Measurements from ENCODE around the gene DOCK2.

Gene DOCK2

DNA sequence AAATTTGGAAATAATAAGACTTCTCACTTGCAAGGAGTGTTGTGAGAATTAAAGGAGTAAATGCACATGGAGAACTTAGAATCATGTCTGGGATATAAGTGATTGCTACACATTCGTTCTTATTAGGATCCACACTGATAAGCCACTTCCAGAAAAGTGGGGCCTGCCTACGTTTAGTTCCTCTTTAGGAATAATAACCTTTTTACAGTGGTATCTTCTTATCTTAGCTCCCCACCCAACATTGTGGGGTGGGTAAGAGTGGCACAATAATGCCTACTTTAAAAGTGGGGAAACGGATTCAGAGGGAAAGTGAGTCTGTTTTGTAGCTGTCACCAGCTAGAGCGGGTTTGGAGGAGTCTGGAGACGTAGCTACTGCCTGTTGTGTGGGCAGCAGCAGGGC lies 16.0 kb downstream of the DOCK2 start:
- Histone ChIP-seq H3K4me2 (ENCODE audit: low read depth, low read length) (no peak overlapping the region), H3K27ac (ENCODE audit: low read length) (no peak overlapping the region), H3K4me1 (ENCODE audit: low read length) (peaks cover 15% of the 10 kb centered on the region), H3K9me3 (replicated peaks; ENCODE audit: insufficient read depth, low read length) (no peaks in the 10 kb centered on the region), H3K27me3 (replicated peaks; ENCODE audit: insufficient read depth, low read length) (no peaks in the 10 kb centered on the region), H3K79me2 (ENCODE audit: low read length) (peaks cover 95% of the 10 kb centered on the region), H3F3A (ENCODE audit: insufficient read depth, low read length) (no peaks in the 10 kb centered on the region), H3K9me2 (replicated peaks; ENCODE audit: insufficient read depth, low read length) (no peaks in the 10 kb centered on the region), H2AFZ (ENCODE audit: low read length) (no peak overlapping the region), H3K4me3 (ENCODE audit: low read length) (no peak overlapping the region), H4K20me1 (ENCODE audit: insufficient read depth, low read length) (peaks cover 19% of the 10 kb centered on the region), H3K9ac (ENCODE audit: low read length) (no peak overlapping the region), H3K36me3 (replicated peaks; ENCODE audit: insufficient read depth, low read length) (peaks cover 14% of the 10 kb centered on the region)
- no peak for TF ChIP-seq EZH2 (optimal IDR thresholded peaks at IDR 0.05; ENCODE audit: low read depth, low read length)
- TF ChIP-seq, protein P1, sequence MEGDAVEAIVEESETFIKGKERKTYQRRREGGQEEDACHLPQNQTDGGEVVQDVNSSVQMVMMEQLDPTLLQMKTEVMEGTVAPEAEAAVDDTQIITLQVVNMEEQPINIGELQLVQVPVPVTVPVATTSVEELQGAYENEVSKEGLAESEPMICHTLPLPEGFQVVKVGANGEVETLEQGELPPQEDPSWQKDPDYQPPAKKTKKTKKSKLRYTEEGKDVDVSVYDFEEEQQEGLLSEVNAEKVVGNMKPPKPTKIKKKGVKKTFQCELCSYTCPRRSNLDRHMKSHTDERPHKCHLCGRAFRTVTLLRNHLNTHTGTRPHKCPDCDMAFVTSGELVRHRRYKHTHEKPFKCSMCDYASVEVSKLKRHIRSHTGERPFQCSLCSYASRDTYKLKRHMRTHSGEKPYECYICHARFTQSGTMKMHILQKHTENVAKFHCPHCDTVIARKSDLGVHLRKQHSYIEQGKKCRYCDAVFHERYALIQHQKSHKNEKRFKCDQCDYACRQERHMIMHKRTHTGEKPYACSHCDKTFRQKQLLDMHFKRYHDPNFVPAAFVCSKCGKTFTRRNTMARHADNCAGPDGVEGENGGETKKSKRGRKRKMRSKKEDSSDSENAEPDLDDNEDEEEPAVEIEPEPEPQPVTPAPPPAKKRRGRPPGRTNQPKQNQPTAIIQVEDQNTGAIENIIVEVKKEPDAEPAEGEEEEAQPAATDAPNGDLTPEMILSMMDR (IDR thresholded peaks at IDR 0.05; ENCODE audit: low read length): no peak
- no peak for TF ChIP-seq EZH2phosphoT487 (IDR thresholded peaks at IDR 0.05; ENCODE audit: low read length)
- DNase-seq: no peak

DNA sequence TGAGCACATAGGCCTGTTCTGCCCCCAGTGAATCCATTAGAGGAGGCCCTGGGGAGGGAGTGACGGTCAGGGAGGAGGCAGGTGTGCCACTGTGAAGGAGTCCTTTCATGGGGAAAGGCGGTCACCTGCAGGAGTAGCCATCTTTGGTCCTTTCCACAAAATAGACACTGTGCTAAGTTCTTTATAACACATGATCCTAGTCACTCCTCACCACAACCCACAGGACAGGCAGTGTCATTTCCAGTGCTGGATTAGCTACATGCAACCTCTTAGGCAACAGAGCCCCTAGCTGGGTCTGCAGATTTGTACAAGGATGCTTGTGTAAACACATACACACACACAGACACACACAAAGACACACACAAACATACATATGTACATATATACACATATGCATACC lies 18.3 kb downstream of the DOCK2 start:
- Histone ChIP-seq H3K9me2 (replicated peaks; ENCODE audit: insufficient read depth, low read length) (no peaks in the 10 kb centered on the region), H2AFZ (ENCODE audit: low read length) (no peak overlapping the region), H3K4me2 (ENCODE audit: low read depth, low read length) (no peak overlapping the region), H3K4me1 (ENCODE audit: low read length) (peaks cover 7% of the 10 kb centered on the region; the same call in 1 of the 2 replicates), H3K9me3 (replicated peaks; ENCODE audit: insufficient read depth, low read length) (no peaks in the 10 kb centered on the region), H3K79me2 (ENCODE audit: low read length) (peaks cover 87% of the 10 kb centered on the region), H3K36me3 (replicated peaks; ENCODE audit: insufficient read depth, low read length) (peaks cover 14% of the 10 kb centered on the region), H3F3A (ENCODE audit: insufficient read depth, low read length) (no peaks in the 10 kb centered on the region), H3K9ac (ENCODE audit: low read length) (no peak overlapping the region), H4K20me1 (ENCODE audit: insufficient read depth, low read length) (peaks cover 13% of the 10 kb centered on the region), H3K27me3 (replicated peaks; ENCODE audit: insufficient read depth, low read length) (no peaks in the 10 kb centered on the region), H3K4me3 (ENCODE audit: low read length) (no peak overlapping the region), H3K27ac (ENCODE audit: low read length) (no peak overlapping the region)
- no peak for TF ChIP-seq EZH2phosphoT487 (IDR thresholded peaks at IDR 0.05; ENCODE audit: low read length)
- TF ChIP-seq, protein P1 (IDR thresholded peaks at IDR 0.05; ENCODE audit: low read length): no peak
- no peak for TF ChIP-seq EZH2 (optimal IDR thresholded peaks at IDR 0.05; ENCODE audit: low read depth, low read length)
- DNase-seq: no peak

DNA sequence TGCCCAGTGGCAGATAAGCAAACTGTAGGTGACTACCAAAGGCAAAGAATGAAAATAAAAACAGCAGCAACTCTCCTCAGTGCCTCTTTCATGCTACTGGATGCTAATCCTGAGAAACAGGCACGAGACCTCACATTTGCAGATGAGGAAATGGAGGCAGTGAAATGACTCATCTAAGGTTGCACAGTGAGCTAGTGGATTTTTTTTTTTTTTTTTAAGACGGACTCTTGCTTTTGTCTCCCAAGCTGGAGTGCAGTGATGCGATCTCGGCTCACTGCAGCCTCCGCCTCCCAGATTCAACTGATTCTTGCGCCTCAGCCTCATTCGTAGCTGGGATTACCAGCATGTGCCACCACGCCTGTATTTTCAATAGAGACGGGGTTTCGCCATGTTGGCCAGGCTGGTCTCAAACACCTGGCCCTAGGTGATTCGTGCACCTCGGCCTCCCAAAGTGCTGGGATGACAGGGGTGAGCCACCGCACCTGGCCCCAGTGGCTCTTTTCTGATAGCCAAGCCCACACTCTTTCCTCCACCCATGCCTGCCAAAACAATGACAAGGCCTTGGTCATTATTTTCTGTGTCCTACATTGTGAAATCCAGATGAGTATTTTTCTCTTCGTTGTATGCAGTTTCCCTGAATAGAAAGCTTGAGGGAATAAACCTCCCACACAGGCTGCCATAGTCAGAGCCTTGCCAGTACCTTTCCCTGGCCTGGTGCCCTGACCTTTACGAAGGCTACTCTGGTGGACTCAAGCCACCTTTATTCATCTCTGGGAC lies 19.2 kb downstream of the DOCK2 start:
- Histone ChIP-seq H3K4me1 (ENCODE audit: low read length) (no peaks in the 10 kb centered on the region), H3K27me3 (replicated peaks; ENCODE audit: insufficient read depth, low read length) (no peaks in the 10 kb centered on the region), H3K4me3 (ENCODE audit: low read length) (no peak overlapping the region), H3K79me2 (ENCODE audit: low read length) (peaks cover 87% of the 10 kb centered on the region), H3K4me2 (ENCODE audit: low read depth, low read length) (no peak overlapping the region), H3K27ac (ENCODE audit: low read length) (no peak overlapping the region), H3F3A (ENCODE audit: insufficient read depth, low read length) (no peaks in the 10 kb centered on the region), H2AFZ (ENCODE audit: low read length) (no peak overlapping the region), H3K9me3 (replicated peaks; ENCODE audit: insufficient read depth, low read length) (no peaks in the 10 kb centered on the region), H3K36me3 (replicated peaks; ENCODE audit: insufficient read depth, low read length) (peaks cover 14% of the 10 kb centered on the region), H3K9me2 (replicated peaks; ENCODE audit: insufficient read depth, low read length) (no peaks in the 10 kb centered on the region), H3K9ac (ENCODE audit: low read length) (no peak overlapping the region), H4K20me1 (ENCODE audit: insufficient read depth, low read length) (peaks cover 3% of the 10 kb centered on the region)
- TF ChIP-seq, protein P1 (IDR thresholded peaks at IDR 0.05; ENCODE audit: low read length): no peak
- TF ChIP-seq EZH2 (optimal IDR thresholded peaks at IDR 0.05; ENCODE audit: low read depth, low read length) (no peak), EZH2phosphoT487 (IDR thresholded peaks at IDR 0.05; ENCODE audit: low read length) (no peak)
- no peak for DNase-seq

All from MM.1S (cell line).